GM12878 (cell line): ENCODE data around the gene SUN5. TPM values are rescaled to one million over a fixed set of nuclear protein-coding genes. Genes with fewer than 3 reads are reported as not detected.

ENCODE experiments used
- ATAC-seq: fragments of 200-7000 bp; cut with Tn5 transposase; 3 replicates; pipeline ENCODE4 v1.9.1; 2020; ENCODE audit warnings: mild to moderate bottlenecking, moderate library complexity
- BruUV-seq: library from RNA; stranded (reverse); fragments of 400-500 nt; replicated peaks from 2 replicates; lab custom pipeline; 2021; lab: Mats Ljungman, UMichigan
- CTCF ChIA-PET: fragments of 300-600 bp; sonication (Branson Sonifier 250); formaldehyde crosslinking; extraction: SDS; loops from one replicate; lab custom pipeline; 2021; ENCODE audit warnings: inconsistent platforms; lab: Yijun Ruan, JAX
- POLR2A ChIA-PET: fragments of 350-600 bp; formaldehyde crosslinking; extraction: SDS; loops from one replicate; lab custom pipeline; 2021; ENCODE audit warnings: inconsistent platforms; lab: Charles Lee
- RAD21 ChIA-PET: fragments of 300-600 bp; sonication (Branson Sonifier 250); formaldehyde crosslinking; loops from one replicate; lab custom pipeline; 2023; ENCODE audit warnings: antibody characterized with exemption; ENCODE audit not compliant: unreplicated experiment; lab: Charles Lee
- SMC1A ChIA-PET: fragments of 300-600 bp; sonication (Branson Sonifier 250); formaldehyde crosslinking; loops from one replicate; lab custom pipeline; 2023; ENCODE audit not compliant: unreplicated experiment, uncharacterized antibody; lab: Charles Lee
- DNase-seq: peaks from one replicate; pipeline ENCODE4 v3.0.0-alpha.2; 2011; ENCODE audit warnings: low read depth, low spot score
- FAIRE-seq: peaks from 3 replicates; lab custom pipeline; 2011; peaks lifted over from hg19 to GRCh38; lab: Jason Lieb, UNC
- H2AFZ ChIP-seq: 2 replicates; pipeline ENCODE4 v1.6.0; 2011; ENCODE audit warnings: low read depth, low read length, control low read depth; ENCODE audit not compliant: control insufficient read depth
- H3K27ac ChIP-seq: 2 replicates; pipeline ENCODE4 v1.5.1; 2011; ENCODE audit warnings: control low read depth; ENCODE audit not compliant: control insufficient read depth, insufficient read depth
- H3K27me3 ChIP-seq, 2 experiments: replicated peaks in 1 of 2; 2 replicates each; pipeline versions ENCODE4 v1.6.0 to v1.6.1; 2011; ENCODE audit warnings: low read length in 1 of 2; ENCODE audit not compliant: control insufficient read depth in 2 of 2, insufficient read depth in 2 of 2
- H3K36me3 ChIP-seq, 2 experiments: 2 replicates each; pipeline ENCODE4 v1.5.1; 2011; ENCODE audit warnings: low read length in 1 of 2; ENCODE audit not compliant: control insufficient read depth in 2 of 2, insufficient read depth in 2 of 2
- H3K4me1 ChIP-seq: 2 replicates; pipeline ENCODE4 v1.6.1; 2011; ENCODE audit warnings: mild to moderate bottlenecking, low read length, moderate library complexity, mixed read lengths; ENCODE audit not compliant: control insufficient read depth, insufficient read depth
- H3K4me2 ChIP-seq: 2 replicates; pipeline ENCODE4 v1.6.0; 2011; ENCODE audit warnings: control low read depth; ENCODE audit not compliant: control insufficient read depth, insufficient read depth
- H3K4me3 ChIP-seq: fragments of 200-600 bp; sonication (generic); 2 replicates; pipeline ENCODE4 v1.5.1; 2016
- H3K79me2 ChIP-seq: 2 replicates; pipeline ENCODE4 v1.6.0; 2011; ENCODE audit warnings: low read length; ENCODE audit not compliant: control insufficient read depth, insufficient read depth
- H3K9ac ChIP-seq: 2 replicates; pipeline ENCODE4 v1.8.0; 2011; ENCODE audit warnings: low read length, control low read depth, mixed read lengths; ENCODE audit not compliant: control insufficient read depth, insufficient read depth
- H3K9me3 ChIP-seq: replicated peaks from 3 replicates; pipeline ENCODE4 v1.5.1; 2011; ENCODE audit warnings: mild to moderate bottlenecking, low read length; ENCODE audit not compliant: control insufficient read depth, insufficient read depth
- H4K20me1 ChIP-seq: 2 replicates; pipeline ENCODE4 v1.6.0; 2011; ENCODE audit not compliant: control insufficient read depth, insufficient read depth
- GATAD2B ChIP-seq: fragments of 450-650 bp; conservative IDR thresholded peaks from 2 replicates; pipeline ENCODE4 v1.6.1; 2017; ENCODE audit warnings: low read depth, mild to moderate bottlenecking, moderate library complexity
- IRF4 ChIP-seq: IDR thresholded peaks from 2 replicates; pipeline ENCODE4 v1.6.1; 2011; ENCODE audit warnings: low read depth, low read length
- MXI1 ChIP-seq: fragments of 150-350 bp; IDR thresholded peaks from 2 replicates; pipeline ENCODE4 v1.6.1; 2011; ENCODE audit warnings: low read depth, mild to moderate bottlenecking, inconsistent platforms, low read length, improper control_type of control experiment
- NBN ChIP-seq: fragments of 450-650 bp; IDR thresholded peaks from 2 replicates; pipeline ENCODE4 v1.6.1; 2016
- NRF1 ChIP-seq: conservative IDR thresholded peaks from 2 replicates; pipeline ENCODE4 v1.6.1; 2011; ENCODE audit warnings: mild to moderate bottlenecking, low read depth, low read length, improper control_type of control experiment
- TCF3 ChIP-seq: IDR thresholded peaks from 2 replicates; pipeline ENCODE4 v1.6.1; 2012; ENCODE audit warnings: low read depth, mild to moderate bottlenecking, low read length, borderline replicate concordance; ENCODE audit not compliant: insufficient read depth
- WGBS: methylation state at CpG from one replicate; pipeline ENCODE4 v1.1.6; 2016; ENCODE audit warnings: low lambda C conversion rate; ENCODE audit not compliant: insufficient replicate concordance, insufficient coverage; ENCODE audit errors: missing lambda C conversion rate; 5-methylcytosine and 5-hydroxymethylcytosine counted together
- in situ Hi-C: fragments of 300-500 bp; cut with MboI; formaldehyde crosslinking; loops from 9 replicates; pipeline ENCODE4 v1.14.3; 2018; ENCODE audit warnings: mixed read lengths
- intact Hi-C: fragments of 100-400 bp; cut with micrococcal nuclease; formaldehyde crosslinking; loops from one replicate; pipeline ENCODE4 v1.14.2; 2022; ENCODE audit not compliant: unreplicated experiment
- polyA plus RNA-seq, 11 experiments: library from polyadenylated mRNA; depleted of rRNA in 4 of 11; unstranded in 6 of 11; stranded (reverse) in 5 of 11; fragments of >200 nt; fragmentation: Nextera tagmentation in 4 of 11; fragmentation: Illumina TruSeq in 1 of 11; extraction: Ambion mirVana in 4 of 11; extraction: Trizol in 1 of 11; gene quantifications; 1 replicate in 1 of 11; 2 replicates in 10 of 11; pipeline versions ENCODE4 v1.2.1 to v1.2.3, GENCODE V29; 2011 to 2016; ENCODE audit warnings: inconsistent platforms in 2 of 11, missing spikeins in 2 of 11, low read depth in 1 of 11
- total RNA-seq, 4 experiments: library from RNA; depleted of rRNA in 3 of 4; stranded (reverse); fragments of >200 nt in 3 of 4; fragmentation: Illumina TruSeq in 1 of 4; extraction: Trizol in 1 of 4; gene quantifications; 2 replicates each; pipeline versions ENCODE4 v1.2.1 to v1.2.3, GENCODE V29; 2013 to 2021
- TF ChIP-seq, protein P1 (sequence below): IDR thresholded peaks from 2 replicates; pipeline ENCODE4 v1.6.1; 2012; ENCODE audit warnings: low read depth, low read length, improper control_type of control experiment
- TF ChIP-seq, protein P2 (sequence below): fragments of 450-650 bp; IDR thresholded peaks from 2 replicates; pipeline ENCODE4 v1.6.1; 2017; ENCODE audit warnings: antibody characterized with exemption, mild to moderate bottlenecking, moderate library complexity
- TF ChIP-seq, protein P3 (sequence below): fragments of 450-650 bp; IDR thresholded peaks from 2 replicates; pipeline ENCODE4 v1.6.1; 2018; ENCODE audit warnings: borderline replicate concordance, mild to moderate bottlenecking; ENCODE audit not compliant: partially characterized antibody

The SUN5 gene
- total and polyA plus RNA-seq, 10 of the 15 experiments (the other 5 are each of a cell fraction or from before 2014, with no cell fraction given), result not detected

DNA sequence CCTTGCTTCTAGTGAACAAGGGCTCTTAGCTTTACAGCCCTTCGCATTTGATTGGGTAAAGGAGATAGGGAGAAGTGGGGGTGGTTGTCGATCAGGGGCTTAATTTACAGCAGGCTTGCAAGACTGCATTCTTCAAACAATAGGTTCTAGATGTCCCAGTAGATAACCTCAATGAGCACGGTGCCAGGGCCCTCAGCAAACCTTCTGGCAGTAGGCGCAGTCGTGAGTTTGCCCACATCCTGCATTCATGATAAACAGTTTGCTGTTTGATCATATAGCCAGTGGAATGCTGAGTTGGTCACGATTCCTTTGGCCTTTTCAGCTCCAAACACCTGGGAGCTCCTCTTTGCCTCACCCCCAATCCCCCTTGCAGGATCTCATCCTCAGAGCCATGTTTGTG is 27.5 kb downstream of the SUN5 start:
- no peak overlapping the region for H3K9ac ChIP-seq
- BruUV-seq, result no TSS peak
- POLR2A ChIA-PET, result interaction anchor here (0.6 kb wide), 1 partner anchor 342 kb away, joined by 3 read pairs; no protein-coding TSS in a partner anchor
- no peaks in the 10 kb centered on the region for H4K20me1 ChIP-seq
- intact Hi-C loops, result no loop called here
- FAIRE-seq (no peak), ATAC-seq (no peak), DNase-seq (no peak)
- no peaks in the 10 kb centered on the region; the same call in 1 of the 2 replicates for H3K79me2 ChIP-seq
- H2AFZ ChIP-seq, result no peak overlapping the region
- H3K36me3 ChIP-seq, result no peaks in the 10 kb centered on the region
- H3K4me3 ChIP-seq, result no peak overlapping the region
- WGBS, result 77% methylated on average over 6 of the region's 6 CpGs
- TF ChIP-seq NRF1 (no peak), IRF4 (no peak), MXI1 (no peak)
- in situ Hi-C loops, result no loop called here
- H3K9me3 ChIP-seq, result peaks cover 4% of the 10 kb centered on the region; the same call in 2 of the 3 replicates
- H3K27ac ChIP-seq, result no peak overlapping the region
- SMC1A ChIA-PET, result no interaction called here
- no peak overlapping the region for H3K4me2 ChIP-seq
- RAD21 ChIA-PET, result no interaction called here
- peaks cover 12% of the 10 kb centered on the region for H3K4me1 ChIP-seq
- no peaks in the 10 kb centered on the region; a peak in 1 of 4 replicates for H3K27me3 ChIP-seq
- CTCF ChIA-PET, result interaction anchor here (1.6 kb wide), 1 partner anchor 32 kb away, joined by 3 read pairs; no protein-coding TSS in a partner anchor

DNA sequence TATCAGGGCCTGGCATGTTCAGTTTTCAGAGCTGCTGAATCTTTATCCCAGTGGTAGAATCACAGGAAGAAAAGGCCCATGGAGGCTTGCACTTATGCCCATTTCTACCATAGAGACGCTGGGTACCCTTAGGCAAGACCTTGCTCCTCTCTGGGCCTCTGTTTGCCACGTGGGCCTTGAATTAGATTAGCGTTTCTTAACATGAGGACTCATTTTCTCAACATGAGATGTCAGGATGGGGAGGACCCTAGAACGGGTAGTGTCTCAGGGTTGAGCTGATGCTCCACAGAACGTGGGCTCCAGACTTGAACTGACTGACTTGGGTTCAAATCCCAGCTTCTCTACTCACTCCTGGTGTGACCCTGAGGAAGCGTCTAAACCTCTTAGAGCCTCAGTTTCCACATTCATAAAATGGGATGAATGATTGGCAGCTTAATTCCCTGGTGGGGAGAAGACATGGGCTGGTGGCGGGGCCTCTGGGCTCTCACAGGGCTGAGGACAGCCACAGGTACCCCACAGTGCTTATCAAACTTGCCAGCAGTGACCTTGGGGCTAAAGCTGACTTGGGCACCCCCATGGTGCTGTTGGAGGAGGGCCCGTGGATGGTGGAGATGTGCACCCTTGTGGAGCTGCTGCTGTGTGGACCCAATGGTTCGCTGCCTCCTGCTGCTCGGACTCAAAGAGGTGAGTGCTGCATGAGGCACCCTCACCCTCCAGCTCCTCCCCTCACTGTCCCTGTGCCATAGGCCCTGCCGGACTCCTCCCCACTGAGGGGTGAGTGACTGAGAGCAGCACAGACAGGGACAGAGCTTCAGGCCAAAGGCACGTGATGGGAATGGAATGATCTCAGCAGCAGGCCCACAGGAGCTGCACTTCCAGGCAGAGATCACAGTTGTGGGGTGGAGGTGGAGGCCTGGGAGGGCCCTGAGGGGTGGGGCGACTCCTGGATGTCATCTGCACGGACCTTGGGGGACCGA is 28.2 kb downstream of the SUN5 start:
- DNase-seq, result no peak
- Histone ChIP-seq H4K20me1 (no peaks in the 10 kb centered on the region), H3K4me1 (peaks cover 19% of the 10 kb centered on the region), H2AFZ (no peak overlapping the region), H3K4me2 (no peak overlapping the region), H3K9me3 (peaks cover 4% of the 10 kb centered on the region; the same call in 2 of the 3 replicates), H3K9ac (no peak overlapping the region), H3K27ac (no peak overlapping the region), H3K4me3 (no peak overlapping the region), H3K79me2 (no peaks in the 10 kb centered on the region; the same call in 1 of the 2 replicates), H3K27me3 (no peaks in the 10 kb centered on the region; a peak in 1 of 4 replicates), H3K36me3 (no peaks in the 10 kb centered on the region)
- ATAC-seq, result no peak
- in situ Hi-C loops (no loop called here), intact Hi-C loops (no loop called here)
- ChIA-PET RAD21 (no interaction called here), CTCF (interaction anchor here (1.6 kb wide), 1 partner anchor 31 kb away, joined by 3 read pairs; no protein-coding TSS in a partner anchor), POLR2A (no interaction called here), SMC1A (no interaction called here)
- WGBS, result 69% methylated on average over 15 of the region's 15 CpGs
- no TSS peak for BruUV-seq
- no peak for FAIRE-seq
- TF ChIP-seq, protein P1, sequence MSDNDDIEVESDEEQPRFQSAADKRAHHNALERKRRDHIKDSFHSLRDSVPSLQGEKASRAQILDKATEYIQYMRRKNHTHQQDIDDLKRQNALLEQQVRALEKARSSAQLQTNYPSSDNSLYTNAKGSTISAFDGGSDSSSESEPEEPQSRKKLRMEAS, result no peak
- TF ChIP-seq, protein P2, sequence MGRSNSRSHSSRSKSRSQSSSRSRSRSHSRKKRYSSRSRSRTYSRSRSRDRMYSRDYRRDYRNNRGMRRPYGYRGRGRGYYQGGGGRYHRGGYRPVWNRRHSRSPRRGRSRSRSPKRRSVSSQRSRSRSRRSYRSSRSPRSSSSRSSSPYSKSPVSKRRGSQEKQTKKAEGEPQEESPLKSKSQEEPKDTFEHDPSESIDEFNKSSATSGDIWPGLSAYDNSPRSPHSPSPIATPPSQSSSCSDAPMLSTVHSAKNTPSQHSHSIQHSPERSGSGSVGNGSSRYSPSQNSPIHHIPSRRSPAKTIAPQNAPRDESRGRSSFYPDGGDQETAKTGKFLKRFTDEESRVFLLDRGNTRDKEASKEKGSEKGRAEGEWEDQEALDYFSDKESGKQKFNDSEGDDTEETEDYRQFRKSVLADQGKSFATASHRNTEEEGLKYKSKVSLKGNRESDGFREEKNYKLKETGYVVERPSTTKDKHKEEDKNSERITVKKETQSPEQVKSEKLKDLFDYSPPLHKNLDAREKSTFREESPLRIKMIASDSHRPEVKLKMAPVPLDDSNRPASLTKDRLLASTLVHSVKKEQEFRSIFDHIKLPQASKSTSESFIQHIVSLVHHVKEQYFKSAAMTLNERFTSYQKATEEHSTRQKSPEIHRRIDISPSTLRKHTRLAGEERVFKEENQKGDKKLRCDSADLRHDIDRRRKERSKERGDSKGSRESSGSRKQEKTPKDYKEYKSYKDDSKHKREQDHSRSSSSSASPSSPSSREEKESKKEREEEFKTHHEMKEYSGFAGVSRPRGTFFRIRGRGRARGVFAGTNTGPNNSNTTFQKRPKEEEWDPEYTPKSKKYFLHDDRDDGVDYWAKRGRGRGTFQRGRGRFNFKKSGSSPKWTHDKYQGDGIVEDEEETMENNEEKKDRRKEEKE, result no peak
- TF ChIP-seq TCF3, result no peak
- no peak for TF ChIP-seq NBN
- TF ChIP-seq, protein P3, sequence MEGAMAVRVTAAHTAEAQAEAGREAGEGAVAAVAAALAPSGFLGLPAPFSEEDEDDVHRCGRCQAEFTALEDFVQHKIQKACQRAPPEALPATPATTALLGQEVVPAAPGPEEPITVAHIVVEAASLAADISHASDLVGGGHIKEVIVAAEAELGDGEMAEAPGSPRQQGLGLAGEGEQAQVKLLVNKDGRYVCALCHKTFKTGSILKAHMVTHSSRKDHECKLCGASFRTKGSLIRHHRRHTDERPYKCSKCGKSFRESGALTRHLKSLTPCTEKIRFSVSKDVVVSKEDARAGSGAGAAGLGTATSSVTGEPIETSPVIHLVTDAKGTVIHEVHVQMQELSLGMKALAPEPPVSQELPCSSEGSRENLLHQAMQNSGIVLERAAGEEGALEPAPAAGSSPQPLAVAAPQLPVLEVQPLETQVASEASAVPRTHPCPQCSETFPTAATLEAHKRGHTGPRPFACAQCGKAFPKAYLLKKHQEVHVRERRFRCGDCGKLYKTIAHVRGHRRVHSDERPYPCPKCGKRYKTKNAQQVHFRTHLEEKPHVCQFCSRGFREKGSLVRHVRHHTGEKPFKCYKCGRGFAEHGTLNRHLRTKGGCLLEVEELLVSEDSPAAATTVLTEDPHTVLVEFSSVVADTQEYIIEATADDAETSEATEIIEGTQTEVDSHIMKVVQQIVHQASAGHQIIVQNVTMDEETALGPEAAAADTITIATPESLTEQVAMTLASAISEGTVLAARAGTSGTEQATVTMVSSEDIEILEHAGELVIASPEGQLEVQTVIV, result no peak
- no peak for TF ChIP-seq GATAD2B
